LNCAP (cell line): ENCODE measurements around the gene GNAQ.

Source experiments
- CTCF ChIP-seq: fragments of 450-650 bp; IDR thresholded peaks from 2 replicates; pipeline ENCODE4 v1.5.1; 2017; ENCODE audit warnings: mild to moderate bottlenecking

The GNAQ gene

GRCh38 chr9:77922591-77922990, 109.0 kb downstream of the GNAQ start:
- no peak for TF ChIP-seq CTCF

- no peak for TF ChIP-seq CTCF
These were observed 113.8 kb downstream of the GNAQ start for GRCh38 chr9:77917800-77918199.

GRCh38 chr9:77916820-77917219, 114.8 kb downstream of the GNAQ start:
- no peak for TF ChIP-seq CTCF

- no peak for TF ChIP-seq CTCF
These were observed 115.2 kb downstream of the GNAQ start for GRCh38 chr9:77916410-77916819.

GRCh38 chr9:77915744-77916143, 115.9 kb downstream of the GNAQ start:
- no peak for TF ChIP-seq CTCF

GRCh38 chr9:77912895-77913693, 118.5 kb downstream of the GNAQ start:
- TF ChIP-seq CTCF = no peak

- TF ChIP-seq CTCF = no peak
These were observed 119.7 kb downstream of the GNAQ start for GRCh38 chr9:77911928-77912327.
